ENCODE data around the gene AUP1. TPM values are rescaled to one million over a fixed set of nuclear protein-coding genes. Genes with fewer than 3 reads are reported as not detected.

The AUP1 gene
- total and polyA plus RNA-seq, 2 of the 8 experiments (the other 6 are each of a cell fraction or from before 2014, with no cell fraction given) = 83.4 to 121 TPM

DNA sequence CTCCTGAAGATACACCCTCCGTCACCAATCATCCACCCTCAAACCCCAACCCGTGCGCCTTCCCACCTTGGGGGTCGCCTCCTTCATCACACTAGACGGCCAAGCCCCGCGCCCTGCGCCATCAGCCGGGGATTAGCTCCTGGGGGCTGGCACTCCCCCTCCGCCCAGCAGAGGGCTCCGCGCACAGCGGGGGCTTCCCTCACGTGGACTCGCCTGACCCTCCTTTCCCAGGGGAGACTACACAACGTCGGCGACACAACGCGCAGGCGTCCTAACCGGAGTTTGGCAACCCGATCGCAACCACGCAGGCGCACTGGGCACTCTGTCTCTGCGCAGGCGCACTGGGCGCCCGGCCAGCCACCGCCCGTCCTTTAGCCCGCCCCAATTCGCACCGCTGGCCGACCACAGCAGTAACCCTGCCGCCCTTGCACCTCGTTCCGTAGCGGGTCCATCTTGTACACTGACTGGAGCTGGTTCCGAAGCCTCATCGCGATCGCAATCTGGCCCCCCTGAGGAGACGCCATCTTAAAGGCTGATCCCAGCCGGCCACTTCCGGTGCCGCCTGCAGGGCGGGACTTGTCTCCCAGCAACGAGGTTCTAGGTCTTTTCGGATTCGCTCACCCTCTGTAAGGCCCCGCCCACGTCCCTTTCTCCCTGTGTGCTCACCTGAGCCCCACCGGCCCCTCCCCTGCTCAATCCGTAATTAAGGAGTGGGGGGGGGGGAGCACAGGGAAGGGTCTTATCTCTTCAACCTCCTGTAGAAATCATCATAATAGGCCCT, 22.2 kb downstream of the AUP1 start, which contains the start of gene PCGF1:
TSS of gene PCGF1 (minus strand) at position 551 of the 781 bp plus-strand sequence. CDS start at position 524, 27 bp downstream.
- H4K5ac ChIP-seq (ENCODE audit: insufficient read length, low read depth, low read length) = peak within 1 kb of the TSS; percentile 100
- peak; percentile 96 to 98 for DNase-seq (ENCODE audit: low read depth in 1 of 2, low spot score in 2 of 2)
- H2BK120ac ChIP-seq (replicated peaks; ENCODE audit: low read depth, low read length) = peak within 1 kb of the TSS; percentile 100
- peak within 1 kb of the TSS; percentile 86 for H3K4me2 ChIP-seq (ENCODE audit: insufficient read depth in 1 of 2, low read depth in 2 of 2, low read length in 2 of 2)
- peaks cover 26% of the 10 kb centered on the region for H3K23me2 ChIP-seq (ENCODE audit: low read depth, low read length)
- peak within 1 kb of the TSS; percentile 97; the same call in 1 of the 2 replicates for H2AFZ ChIP-seq (ENCODE audit: low read length)
- H3K4ac ChIP-seq (replicated peaks; ENCODE audit: insufficient read length, low read depth, low read length) = peak within 1 kb of the TSS; percentile 100
- H4K91ac ChIP-seq (replicated peaks; ENCODE audit: insufficient read length, low read length) = peak within 1 kb of the TSS; percentile 100
- ChIA-PET CTCF (ENCODE audit: partially characterized antibody) (interaction anchor here (0.7 to 2.4 kb wide), 7 partner anchors 25 to 81 kb away, joined by 3 to 13 read pairs (median 4); partner anchors contain the start of genes CCDC142 and TTC31), POLR2A (ENCODE audit: partially characterized antibody) (interaction anchor here (0.8 to 3.9 kb wide), 21 partner anchors 8 to 81 kb away, joined by 3 to 26 read pairs (median 4); partner anchors contain the start of genes AUP1, CCDC142, DQX1 and HTRA2)
- no peak for FAIRE-seq
- peak within 1 kb of the TSS; percentile 61 to 98 (median 92) for H3K4me3 ChIP-seq (ENCODE audit: extremely low read depth in 1 of 4, insufficient read depth in 2 of 4, low read depth in 3 of 4, low read length in 4 of 4)
- peaks cover 0 to 4% of the 10 kb centered on the region in 2 experiments for H4K20me1 ChIP-seq (replicated peaks in 1 of 2; ENCODE audit: control insufficient read depth in 1 of 2, insufficient read depth in 2 of 2, low read length in 2 of 2)
- H3K27ac ChIP-seq (ENCODE audit: low read depth, low read length) = peak within 1 kb of the TSS; percentile 99
- peaks cover 0 to 9% (median 4%) of the 10 kb centered on the region in 4 experiments; a peak in 6 of 8 replicates for H3K36me3 ChIP-seq (ENCODE audit: control insufficient read depth in 2 of 4, insufficient read depth in 4 of 4, low read length in 3 of 4)
- peak within 1 kb of the TSS; percentile 11; the same call in 1 of the 2 replicates for H2AK5ac ChIP-seq (ENCODE audit: low read depth, low read length)
- peak within 1 kb of the TSS; percentile 10; the same call in 1 of the 2 replicates for H2BK15ac ChIP-seq (ENCODE audit: low read length)
- peak within 1 kb of the TSS; percentile 98 for H2BK5ac ChIP-seq (ENCODE audit: low read depth, low read length)
- peaks cover 3 to 25% (median 20%) of the 10 kb centered on the region in 4 experiments for H3K4me1 ChIP-seq (replicated peaks in 1 of 4; ENCODE audit: control insufficient read depth in 3 of 4, insufficient read depth in 4 of 4, low read length in 3 of 4)
- 2% methylated on average over 54 of the region's 56 CpGs; no CpG with 5 or more reads in 1 of the 2 experiments for WGBS, 2 experiments (ENCODE audit: extremely low coverage in 1 of 2, insufficient coverage in 1 of 2, insufficient read length in 1 of 2, insufficient replicate concordance in 2 of 2, low coverage in 1 of 2, low lambda C conversion rate in 2 of 2, missing lambda C conversion rate in 1 of 2)
- peak within 1 kb of the TSS; percentile 100 for H3K56ac ChIP-seq (replicated peaks; ENCODE audit: insufficient read length, low read depth, low read length)
- no peak within 1 kb of the TSS for H2BK20ac ChIP-seq (ENCODE audit: low read length)
- peak within 1 kb of the TSS; percentile 87 to 98 (median 96) for H3K9ac ChIP-seq (replicated peaks in 1 of 4; ENCODE audit: extremely low read depth in 1 of 4, low read depth in 3 of 4, low read length in 3 of 4)
- H2BK12ac ChIP-seq (ENCODE audit: low read depth, low read length) = peak within 1 kb of the TSS; percentile 91
- peaks cover 48 to 80% (median 76%) of the 10 kb centered on the region in 4 experiments for H3K27me3 ChIP-seq (replicated peaks in 1 of 4; ENCODE audit: control insufficient read depth in 3 of 4, extremely low read depth in 1 of 4, insufficient read depth in 3 of 4, low read length in 3 of 4)
- no peaks in the 10 kb centered on the region for H3K9me3 ChIP-seq (ENCODE audit: insufficient read depth in 2 of 2, low read depth in 1 of 2, low read length in 1 of 2)
- no peak within 1 kb of the TSS for H3K14ac ChIP-seq (ENCODE audit: insufficient read length)
- H3K18ac ChIP-seq (ENCODE audit: extremely low read depth, low read length) = peak within 1 kb of the TSS; percentile 100
- H3K23ac ChIP-seq (ENCODE audit: insufficient read length) = no peak within 1 kb of the TSS
- H3K79me1 ChIP-seq (ENCODE audit: low read depth, low read length) = no peaks in the 10 kb centered on the region
- H3K79me2 ChIP-seq (ENCODE audit: control insufficient read depth in 1 of 2, insufficient read depth in 2 of 2, low read length in 2 of 2) = peaks cover 0 to 3% of the 10 kb centered on the region in 2 experiments; a peak in 1 of 4 replicates
- H4K8ac ChIP-seq (ENCODE audit: extremely low read depth, insufficient read depth, low read length) = peak within 1 kb of the TSS; percentile 99
- TF ChIP-seq RXRA (IDR thresholded peaks at IDR 0.05; ENCODE audit: insufficient read depth, low read depth, low read length) = no peak
- no peak for TF ChIP-seq SAP30 (IDR thresholded peaks at IDR 0.05; ENCODE audit: insufficient read depth, insufficient replicate concordance, low read length)
- TF ChIP-seq, protein P1, sequence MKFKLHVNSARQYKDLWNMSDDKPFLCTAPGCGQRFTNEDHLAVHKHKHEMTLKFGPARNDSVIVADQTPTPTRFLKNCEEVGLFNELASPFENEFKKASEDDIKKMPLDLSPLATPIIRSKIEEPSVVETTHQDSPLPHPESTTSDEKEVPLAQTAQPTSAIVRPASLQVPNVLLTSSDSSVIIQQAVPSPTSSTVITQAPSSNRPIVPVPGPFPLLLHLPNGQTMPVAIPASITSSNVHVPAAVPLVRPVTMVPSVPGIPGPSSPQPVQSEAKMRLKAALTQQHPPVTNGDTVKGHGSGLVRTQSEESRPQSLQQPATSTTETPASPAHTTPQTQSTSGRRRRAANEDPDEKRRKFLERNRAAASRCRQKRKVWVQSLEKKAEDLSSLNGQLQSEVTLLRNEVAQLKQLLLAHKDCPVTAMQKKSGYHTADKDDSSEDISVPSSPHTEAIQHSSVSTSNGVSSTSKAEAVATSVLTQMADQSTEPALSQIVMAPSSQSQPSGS (IDR thresholded peaks at IDR 0.05; ENCODE audit: low read length) = no peak
- TF ChIP-seq SRF (IDR thresholded peaks at IDR 0.05; ENCODE audit: low read depth, low read length) = no peak
- peak; percentile 65; the same call in 1 of the 2 replicates for TF ChIP-seq SP1 (IDR thresholded peaks at IDR 0.05; ENCODE audit: low read depth, low read length)
- peak; percentile 79 for TF ChIP-seq ASH2L (IDR thresholded peaks at IDR 0.05; ENCODE audit: low read length)
- TF ChIP-seq, protein P2, sequence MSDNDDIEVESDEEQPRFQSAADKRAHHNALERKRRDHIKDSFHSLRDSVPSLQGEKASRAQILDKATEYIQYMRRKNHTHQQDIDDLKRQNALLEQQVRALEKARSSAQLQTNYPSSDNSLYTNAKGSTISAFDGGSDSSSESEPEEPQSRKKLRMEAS (IDR thresholded peaks at IDR 0.05) = peak; percentile 85
